Measurements from ENCODE around the gene IL4I1.

The IL4I1 gene

DNA sequence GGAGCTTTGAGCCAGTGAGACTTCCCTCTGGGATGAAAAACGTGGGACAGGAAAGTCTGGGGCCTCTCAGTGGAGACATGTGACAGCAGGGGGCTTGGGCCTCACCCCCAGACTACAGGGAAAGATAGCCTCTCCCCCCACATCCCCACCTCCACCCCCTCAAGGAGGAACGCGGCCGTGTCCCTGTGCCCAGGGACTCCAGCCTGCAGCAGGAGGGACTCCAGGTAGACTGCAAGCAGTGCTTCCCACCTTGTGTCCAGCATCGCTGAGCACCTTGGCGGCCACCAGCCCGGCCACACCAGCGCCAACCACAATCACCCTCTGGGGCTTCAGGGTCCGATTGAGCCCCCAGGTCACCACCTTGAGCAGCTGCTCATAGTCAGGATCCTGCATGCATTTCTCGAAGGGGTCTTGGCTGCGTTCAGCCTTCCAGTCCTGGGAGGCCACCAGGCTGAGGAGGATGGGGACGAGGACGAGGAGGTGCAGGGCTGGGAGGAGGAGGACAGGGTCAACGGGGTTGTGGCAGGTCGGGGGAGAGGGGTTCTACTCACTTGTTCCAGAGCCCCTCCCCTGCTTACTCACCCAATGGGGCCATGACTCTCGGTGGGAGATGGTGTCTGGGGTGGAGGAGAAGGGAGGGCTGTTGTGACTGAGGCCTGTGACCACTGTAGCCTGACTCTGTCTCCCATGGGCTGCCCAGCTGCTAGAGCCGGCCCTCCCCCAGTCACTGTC is 955 bp downstream of the IL4I1 start:
- DNase-seq (ENCODE audit: low read depth in 2 of 2): peak; percentile 25 to 34

- DNase-seq (ENCODE audit: low read depth in 2 of 2): peak in 1 of 2 donors; percentile 29
Measured at GRCh38 chr19:49894879-49895565, 1.7 kb downstream of the IL4I1 start.

- DNase-seq (ENCODE audit: low read depth in 2 of 2): no peak
Measured at GRCh38 chr19:49894011-49894664, 2.5 kb downstream of the IL4I1 start.

DNA sequence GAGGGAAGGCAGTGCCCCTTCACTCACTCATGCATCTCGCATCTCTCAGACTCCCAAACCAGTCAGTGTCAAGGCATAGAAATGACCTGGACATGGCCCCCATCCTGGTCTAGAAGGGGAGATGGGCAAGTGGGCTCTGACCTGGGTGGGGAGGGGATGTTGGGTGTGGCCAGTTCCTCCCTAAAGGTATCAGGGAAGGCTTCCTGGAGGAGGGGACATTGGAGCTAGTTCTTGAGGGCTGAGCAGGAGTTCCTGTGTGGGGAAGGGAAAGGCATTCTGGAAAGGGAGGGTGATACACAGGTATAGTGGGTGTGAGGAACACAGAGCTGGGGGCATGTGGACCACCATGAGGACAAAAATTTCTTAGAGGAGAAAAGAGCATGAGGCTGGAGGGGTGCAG is 4.0 kb downstream of the IL4I1 start:
- DNase-seq (ENCODE audit: low read depth in 2 of 2): no peak

- no peak for DNase-seq (ENCODE audit: low read depth in 2 of 2)
Measured at GRCh38 chr19:49891393-49891792, 5.3 kb downstream of the IL4I1 start.

DNA sequence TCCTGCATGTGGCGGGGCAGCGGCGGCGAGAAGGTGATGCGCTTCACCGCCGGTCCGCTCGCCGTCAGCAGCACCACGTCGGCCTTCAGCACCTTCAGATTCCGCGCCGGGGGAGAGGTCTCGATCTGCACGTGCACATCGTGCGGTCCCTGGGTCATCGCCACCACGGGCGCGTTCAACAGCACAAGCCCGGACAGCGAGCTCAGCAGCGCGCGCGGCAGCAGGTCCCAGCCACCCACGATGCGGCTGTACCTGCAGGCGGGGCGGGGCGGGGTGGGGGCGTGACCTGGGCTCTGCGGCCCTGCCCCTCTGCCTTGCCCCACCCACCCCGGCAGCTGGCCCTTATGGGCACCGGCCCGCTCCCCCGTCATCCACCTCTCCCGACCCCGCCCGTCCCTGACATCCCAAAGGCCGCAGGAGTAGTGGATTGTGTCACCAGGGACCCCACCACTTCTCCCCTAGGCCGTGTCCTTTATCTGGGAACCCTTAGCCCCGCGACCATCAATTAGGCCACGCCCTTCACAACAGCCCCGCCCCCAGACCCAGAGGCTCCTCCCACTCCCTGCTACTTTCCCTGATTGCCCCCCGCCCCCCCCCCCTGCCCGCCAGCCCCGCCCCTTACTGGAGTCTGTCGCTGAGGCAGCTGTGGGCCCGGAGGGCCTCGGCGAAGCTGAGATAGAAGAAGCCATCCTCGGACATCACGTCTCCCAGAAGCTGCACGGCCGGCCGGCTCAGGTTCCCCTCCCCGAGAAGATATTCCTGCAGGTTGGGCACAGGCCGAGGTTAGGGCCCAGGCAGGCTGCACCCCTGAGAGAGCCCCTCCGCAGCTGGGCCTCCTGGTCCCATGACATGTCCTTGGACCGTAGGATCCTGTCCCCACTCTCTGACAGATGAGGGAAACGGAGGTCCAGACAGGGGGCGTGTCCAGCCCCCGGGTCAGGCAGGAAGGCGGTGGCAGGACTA is 6.1 kb downstream of the IL4I1 start:
- peak; percentile 47 to 61 for DNase-seq (ENCODE audit: low read depth in 2 of 2)

DNA sequence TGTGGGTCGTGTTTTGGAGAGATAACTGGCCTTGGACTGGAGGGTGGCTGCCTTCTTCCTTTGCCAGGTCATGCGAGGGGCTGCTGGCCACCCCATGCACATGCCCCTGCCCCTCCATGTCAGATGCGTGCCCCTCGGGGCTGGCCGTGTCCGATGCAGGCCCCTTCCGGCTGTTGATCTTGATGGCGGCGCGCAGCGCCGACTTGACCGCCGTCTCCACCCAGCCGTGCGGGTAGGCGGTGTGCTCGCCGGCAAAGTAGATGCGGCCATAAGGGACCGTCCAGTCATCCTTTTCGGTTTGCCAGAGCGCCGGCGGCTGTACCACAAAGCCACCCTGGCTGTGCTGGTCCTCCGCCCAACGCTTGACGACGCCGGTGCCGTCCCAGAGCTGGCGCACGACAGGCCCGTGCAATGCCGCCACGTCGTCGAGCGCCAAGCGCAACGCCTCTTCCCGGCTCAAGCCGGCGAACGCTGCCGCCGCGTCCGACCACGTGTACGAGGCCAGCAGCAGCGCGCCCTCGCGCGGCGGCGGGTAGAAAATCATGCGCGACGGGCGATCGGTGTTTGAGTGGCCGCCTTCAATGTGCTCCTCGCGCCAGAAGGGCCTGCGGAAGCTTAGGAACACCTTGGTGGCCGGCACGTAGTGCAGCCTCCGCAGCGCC is 6.9 kb downstream of the IL4I1 start:
- peak; percentile 65 to 70 for DNase-seq (ENCODE audit: low read depth in 2 of 2)

- DNase-seq (ENCODE audit: low read depth in 2 of 2): no peak
Measured at GRCh38 chr19:49889038-49889686, 7.5 kb downstream of the IL4I1 start.

DNA sequence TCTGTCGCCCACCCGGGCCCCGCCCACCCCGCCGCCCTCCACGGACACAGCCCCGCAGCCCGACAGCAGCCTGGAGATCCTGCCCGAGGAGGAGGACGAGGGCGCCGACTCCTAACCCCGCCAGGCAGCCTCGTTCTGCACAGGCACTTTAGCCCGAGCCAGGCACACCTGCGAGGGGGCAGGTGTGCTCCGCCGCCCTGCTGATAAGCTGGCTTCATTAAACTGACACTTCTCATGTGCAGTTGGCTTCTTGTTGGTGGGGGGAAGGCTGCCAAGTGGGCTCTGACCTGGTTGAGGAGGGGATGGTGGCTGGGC is 8.2 kb downstream of the IL4I1 start:
- no peak for DNase-seq (ENCODE audit: low read depth in 2 of 2)

DNA sequence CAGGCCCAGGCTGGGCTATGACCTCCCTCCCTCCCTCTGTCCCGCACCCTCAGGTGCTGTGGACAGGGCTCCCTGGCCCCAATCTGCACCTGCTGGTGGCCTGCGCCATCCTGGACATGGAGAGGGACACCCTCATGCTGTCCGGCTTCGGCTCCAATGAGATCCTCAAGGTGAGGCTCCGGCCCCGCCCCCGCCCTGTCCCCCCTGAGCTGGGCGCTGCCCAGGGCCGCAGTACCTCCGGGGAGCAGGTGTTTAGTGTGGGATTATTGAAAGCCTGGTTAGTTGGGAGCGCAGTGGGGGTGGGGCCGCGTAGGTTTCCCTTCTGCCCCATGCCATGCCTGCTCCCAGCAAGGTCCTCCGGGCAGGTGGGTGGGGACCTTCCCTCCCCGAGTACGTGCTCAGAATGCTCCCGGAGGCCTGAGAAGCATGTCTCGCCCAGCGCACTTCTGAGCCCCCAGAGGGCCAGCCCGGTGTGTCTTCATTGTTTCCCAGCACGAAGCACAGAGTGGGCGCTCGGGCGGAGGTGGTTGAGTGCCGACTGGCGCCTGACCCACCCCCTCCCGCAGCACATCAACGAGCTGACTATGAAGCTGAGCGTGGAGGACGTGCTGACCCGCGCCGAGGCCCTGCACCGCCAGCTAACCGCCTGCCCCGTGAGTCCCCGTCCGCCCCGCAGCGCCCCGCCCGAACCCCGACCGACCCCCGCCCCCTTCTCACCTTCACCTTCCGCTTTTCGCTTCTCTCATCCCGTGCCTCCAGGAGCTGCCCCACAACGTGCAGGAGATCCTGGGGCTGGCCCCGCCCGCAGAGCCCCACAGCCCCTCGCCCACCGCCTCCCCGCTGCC is 8.8 kb downstream of the IL4I1 start:
- DNase-seq (ENCODE audit: low read depth in 2 of 2): no peak

DNA sequence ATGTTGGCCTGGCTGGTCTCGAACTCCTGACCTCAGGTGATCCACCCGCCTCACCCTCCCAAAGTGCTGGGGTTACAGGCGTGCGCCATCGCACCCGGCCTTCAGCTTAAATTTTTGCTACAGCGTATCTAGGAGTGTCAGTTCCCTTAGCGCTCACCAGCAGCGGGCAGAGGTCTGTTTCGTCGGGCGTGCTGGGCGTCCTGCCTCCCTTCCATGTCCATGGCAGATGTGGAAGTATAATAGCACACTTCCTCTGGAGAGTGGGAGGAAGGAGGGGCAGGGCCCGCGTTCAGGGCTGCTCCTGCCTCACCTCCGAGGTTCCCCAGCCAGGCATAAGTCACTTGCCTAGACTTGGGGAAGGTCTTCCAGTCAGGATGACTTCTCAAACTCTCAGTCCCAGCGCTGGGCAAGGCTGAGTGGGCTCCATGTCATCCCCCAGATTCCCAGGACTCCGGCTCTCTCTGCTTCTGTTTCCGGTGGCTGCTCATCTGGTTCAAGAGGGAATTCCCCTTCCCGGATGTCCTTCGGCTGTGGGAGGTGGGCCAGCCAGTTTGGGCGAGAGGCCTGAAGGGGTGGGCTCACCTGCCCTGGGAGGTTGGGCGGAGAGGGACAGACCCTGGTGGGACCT is 9.5 kb downstream of the IL4I1 start:
- no peak for DNase-seq (ENCODE audit: low read depth in 2 of 2)

- no peak for DNase-seq (ENCODE audit: low read depth in 2 of 2)
Measured at GRCh38 chr19:49884760-49885159, 11.9 kb downstream of the IL4I1 start.

DNA sequence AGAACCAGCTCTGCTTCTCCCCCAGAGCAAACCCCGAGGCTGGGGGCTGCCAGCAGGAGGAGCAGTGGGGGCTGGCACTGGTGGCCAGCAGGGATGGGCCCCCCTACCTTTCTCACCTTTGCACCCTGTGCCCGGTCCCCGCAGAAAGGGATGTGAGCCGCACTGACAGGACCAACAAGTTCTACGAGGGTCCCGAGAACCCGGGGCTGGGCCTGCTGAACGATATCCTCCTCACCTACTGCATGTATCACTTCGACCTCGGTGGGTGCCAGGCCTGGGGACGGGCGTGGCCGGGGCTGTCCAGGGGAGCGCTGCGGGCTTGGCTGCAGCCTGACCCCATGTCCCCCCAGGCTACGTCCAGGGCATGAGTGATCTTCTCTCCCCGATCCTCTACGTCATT is 12.6 kb downstream of the IL4I1 start:
- DNase-seq (ENCODE audit: low read depth in 2 of 2): no peak

- DNase-seq (ENCODE audit: low read depth in 2 of 2): no peak
Measured at GRCh38 chr19:49883094-49883493, 13.6 kb downstream of the IL4I1 start.

GRCh38 chr19:49882643-49883042 is 14.0 kb downstream of the IL4I1 start:
- no peak for DNase-seq (ENCODE audit: low read depth in 2 of 2)

DNA sequence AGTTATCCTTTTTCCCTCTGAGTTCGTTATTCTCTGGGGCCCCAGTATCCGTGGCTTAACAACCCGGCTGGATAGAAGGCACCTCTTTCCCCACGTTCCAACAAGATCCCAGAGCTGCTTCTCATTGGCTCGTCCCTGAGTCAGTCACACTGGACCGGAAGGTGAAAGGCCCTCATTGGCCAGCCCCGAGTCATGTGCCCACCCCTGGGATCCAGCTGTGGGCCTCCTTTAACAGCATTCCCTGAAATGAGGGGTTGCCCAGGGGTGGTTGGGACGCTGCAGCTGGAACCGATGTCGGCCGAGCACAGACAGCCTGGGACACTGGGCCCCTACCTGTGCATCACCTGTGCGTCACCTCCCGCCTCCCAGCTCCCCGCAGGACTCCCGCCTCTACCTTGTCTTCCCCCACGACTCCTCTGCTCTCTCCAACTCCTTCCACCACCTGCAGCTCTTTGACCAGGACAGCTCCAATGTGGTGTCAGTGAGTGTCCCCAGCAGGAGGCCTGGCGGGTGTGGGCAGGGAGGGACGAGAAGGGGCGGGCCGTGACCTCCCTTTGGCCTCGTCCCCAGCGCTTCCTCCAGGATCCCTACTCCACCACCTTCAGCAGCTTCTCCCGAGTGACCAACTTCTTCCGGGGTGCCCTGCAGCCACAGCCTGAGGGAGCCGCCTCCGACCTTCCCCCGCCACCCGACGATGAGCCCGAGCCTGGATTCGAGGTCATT is 14.9 kb downstream of the IL4I1 start:
- no peak for DNase-seq (ENCODE audit: low read depth in 2 of 2)

GRCh38 chr19:49881186-49881585 is 15.5 kb downstream of the IL4I1 start:
- DNase-seq (ENCODE audit: low read depth in 2 of 2): no peak

DNA sequence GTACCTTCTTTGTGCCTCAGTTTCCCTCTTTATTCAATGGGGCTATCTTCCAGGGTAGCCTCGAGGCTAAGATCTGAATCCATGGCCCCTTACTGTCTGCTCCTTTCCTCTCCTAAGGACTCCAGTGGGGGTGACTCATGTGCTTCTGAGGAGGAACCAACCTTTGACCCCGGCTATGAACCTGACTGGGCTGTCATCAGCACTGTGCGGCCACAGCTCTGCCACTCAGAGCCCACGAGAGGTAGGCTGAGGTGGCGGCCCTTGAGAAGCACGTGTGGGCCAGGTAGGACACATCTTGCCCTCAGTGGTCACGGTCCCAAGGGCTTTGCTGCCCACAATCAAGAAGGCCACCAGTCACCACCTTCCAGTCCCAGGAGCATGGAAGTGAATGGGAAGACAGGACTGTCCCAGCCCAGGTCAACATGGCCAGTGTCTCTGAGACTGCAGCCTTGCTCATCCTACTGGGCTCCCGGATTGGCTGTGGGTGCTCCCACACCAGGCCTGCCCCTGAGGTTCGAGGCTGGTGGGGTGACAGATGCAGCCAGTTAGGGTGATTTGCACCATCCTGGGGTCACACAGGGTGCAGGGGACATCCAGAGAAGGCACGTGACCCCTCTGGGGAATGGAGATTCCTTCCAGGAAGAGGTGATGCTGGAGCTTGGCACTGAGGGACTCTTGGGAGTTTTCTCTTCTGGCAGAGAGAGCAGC is 16.4 kb downstream of the IL4I1 start:
- no peak for DNase-seq (ENCODE audit: low read depth in 2 of 2)

Data from stimulated activated CD4-positive, alpha-beta T cell treated with anti-CD3 and anti-CD28 coated beads, Interleukin-15, amount 100 ng/mL, for 48 hours (primary cell).